ENCODE measurements around the gene LRRC8A. TPM values are rescaled to one million over a fixed set of nuclear protein-coding genes. Genes with fewer than 3 reads are reported as not detected.

Gene LRRC8A
- total and polyA plus RNA-seq, 2 of the 13 experiments (the other 11 are each of a cell fraction or from before 2014, with no cell fraction given): 16.1 to 40.6 TPM

DNA sequence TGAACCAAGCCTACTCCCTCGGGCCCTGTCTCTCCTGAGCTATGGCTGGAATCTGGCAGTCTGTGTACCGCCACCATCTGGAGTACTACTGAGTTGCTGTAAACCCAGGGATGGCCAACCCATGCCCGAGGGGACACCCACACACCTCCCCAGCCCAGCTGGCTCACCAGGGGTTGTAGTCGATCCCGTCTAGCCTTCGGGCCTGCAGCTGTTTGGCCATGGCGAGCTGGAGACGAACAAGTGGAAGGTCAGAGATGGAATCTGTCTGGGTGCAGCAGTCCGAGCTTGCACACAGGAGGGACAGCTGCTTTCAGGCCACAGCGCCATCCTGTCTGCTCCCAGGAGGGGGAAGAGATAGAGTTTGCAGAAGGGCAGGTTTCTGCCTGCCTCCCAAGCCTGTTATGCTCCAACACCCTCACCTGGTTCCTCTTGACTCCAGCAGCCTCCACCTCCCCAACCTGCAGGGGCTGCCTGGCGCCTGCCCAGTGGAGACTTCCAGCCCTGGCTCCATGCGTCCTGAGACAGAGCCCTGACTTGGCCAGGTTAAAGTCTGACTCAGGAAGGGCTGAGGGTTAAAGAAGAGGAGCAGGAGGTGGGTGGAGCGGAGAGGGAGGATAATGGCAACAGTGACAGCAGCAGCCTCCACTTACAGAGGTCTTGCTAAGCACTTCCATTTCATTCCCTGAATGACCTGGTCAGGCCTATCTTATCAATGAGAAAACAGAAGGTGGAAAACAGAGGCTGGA, 36.6 kb upstream of the LRRC8A start (continued):
- TF ChIP-seq, protein P1, sequence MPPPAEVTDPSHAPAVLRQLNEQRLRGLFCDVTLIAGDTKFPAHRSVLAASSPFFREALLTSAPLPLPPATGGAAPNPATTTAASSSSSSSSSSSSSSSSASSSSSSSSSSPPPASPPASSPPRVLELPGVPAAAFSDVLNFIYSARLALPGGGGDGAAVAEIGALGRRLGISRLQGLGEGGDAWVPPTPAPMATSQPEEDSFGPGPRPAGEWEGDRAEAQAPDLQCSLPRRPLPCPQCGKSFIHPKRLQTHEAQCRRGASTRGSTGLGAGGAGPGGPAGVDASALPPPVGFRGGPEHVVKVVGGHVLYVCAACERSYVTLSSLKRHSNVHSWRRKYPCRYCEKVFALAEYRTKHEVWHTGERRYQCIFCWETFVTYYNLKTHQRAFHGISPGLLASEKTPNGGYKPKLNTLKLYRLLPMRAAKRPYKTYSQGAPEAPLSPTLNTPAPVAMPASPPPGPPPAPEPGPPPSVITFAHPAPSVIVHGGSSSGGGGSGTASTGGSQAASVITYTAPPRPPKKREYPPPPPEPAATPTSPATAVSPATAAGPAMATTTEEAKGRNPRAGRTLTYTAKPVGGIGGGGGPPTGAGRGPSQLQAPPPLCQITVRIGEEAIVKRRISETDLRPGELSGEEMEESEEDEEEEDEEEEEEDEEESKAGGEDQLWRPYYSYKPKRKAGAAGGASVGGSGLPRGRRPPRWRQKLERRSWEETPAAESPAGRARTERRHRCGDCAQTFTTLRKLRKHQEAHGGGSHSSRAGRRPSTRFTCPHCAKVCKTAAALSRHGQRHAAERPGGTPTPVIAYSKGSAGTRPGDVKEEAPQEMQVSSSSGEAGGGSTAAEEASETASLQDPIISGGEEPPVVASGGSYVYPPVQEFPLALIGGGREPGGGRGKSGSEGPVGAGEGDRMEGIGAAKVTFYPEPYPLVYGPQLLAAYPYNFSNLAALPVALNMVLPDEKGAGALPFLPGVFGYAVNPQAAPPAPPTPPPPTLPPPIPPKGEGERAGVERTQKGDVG (CRISPR knock-in tag; IDR thresholded peaks at IDR 0.05; ENCODE audit: borderline replicate concordance): 0 out of 2 replicates have a peak, but pooled peaks have one; percentile 58
- TF ChIP-seq, protein P2, sequence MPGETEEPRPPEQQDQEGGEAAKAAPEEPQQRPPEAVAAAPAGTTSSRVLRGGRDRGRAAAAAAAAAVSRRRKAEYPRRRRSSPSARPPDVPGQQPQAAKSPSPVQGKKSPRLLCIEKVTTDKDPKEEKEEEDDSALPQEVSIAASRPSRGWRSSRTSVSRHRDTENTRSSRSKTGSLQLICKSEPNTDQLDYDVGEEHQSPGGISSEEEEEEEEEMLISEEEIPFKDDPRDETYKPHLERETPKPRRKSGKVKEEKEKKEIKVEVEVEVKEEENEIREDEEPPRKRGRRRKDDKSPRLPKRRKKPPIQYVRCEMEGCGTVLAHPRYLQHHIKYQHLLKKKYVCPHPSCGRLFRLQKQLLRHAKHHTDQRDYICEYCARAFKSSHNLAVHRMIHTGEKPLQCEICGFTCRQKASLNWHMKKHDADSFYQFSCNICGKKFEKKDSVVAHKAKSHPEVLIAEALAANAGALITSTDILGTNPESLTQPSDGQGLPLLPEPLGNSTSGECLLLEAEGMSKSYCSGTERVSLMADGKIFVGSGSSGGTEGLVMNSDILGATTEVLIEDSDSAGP (CRISPR knock-in tag; IDR thresholded peaks at IDR 0.05; ENCODE audit: borderline replicate concordance): peak; percentile 41; the same call in 1 of the 2 replicates
- no peak for TF ChIP-seq FOXO1 (CRISPR knock-in tag; IDR thresholded peaks at IDR 0.05)
- peak; percentile 63; the same call in 1 of the 2 replicates for TF ChIP-seq SMAD1 (CRISPR knock-in tag; IDR thresholded peaks at IDR 0.05; ENCODE audit: borderline replicate concordance, low read depth)
- TF ChIP-seq, protein P3, sequence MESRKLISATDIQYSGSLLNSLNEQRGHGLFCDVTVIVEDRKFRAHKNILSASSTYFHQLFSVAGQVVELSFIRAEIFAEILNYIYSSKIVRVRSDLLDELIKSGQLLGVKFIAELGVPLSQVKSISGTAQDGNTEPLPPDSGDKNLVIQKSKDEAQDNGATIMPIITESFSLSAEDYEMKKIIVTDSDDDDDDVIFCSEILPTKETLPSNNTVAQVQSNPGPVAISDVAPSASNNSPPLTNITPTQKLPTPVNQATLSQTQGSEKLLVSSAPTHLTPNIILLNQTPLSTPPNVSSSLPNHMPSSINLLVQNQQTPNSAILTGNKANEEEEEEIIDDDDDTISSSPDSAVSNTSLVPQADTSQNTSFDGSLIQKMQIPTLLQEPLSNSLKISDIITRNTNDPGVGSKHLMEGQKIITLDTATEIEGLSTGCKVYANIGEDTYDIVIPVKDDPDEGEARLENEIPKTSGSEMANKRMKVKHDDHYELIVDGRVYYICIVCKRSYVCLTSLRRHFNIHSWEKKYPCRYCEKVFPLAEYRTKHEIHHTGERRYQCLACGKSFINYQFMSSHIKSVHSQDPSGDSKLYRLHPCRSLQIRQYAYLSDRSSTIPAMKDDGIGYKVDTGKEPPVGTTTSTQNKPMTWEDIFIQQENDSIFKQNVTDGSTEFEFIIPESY (CRISPR knock-in tag; IDR thresholded peaks at IDR 0.05): peak; percentile 87
- TF ChIP-seq ELF1 (CRISPR knock-in tag; IDR thresholded peaks at IDR 0.05): no peak
- no peak for TF ChIP-seq AGO1 (IDR thresholded peaks at IDR 0.05; ENCODE audit: low read depth, low read length, poor library complexity, severe bottlenecking)
- 0 out of 2 replicates have a peak, but pooled peaks have one; percentile 25 for TF ChIP-seq ERF (CRISPR knock-in tag; IDR thresholded peaks at IDR 0.05)
- TF ChIP-seq ZNF558 (CRISPR knock-in tag; IDR thresholded peaks at IDR 0.05; ENCODE audit: borderline replicate concordance): no peak
- no peak for TF ChIP-seq NCOA5 (CRISPR knock-in tag; IDR thresholded peaks at IDR 0.05)
- peak; percentile 41; the same call in 1 of the 2 replicates for TF ChIP-seq ZNF280B (CRISPR knock-in tag; IDR thresholded peaks at IDR 0.05; ENCODE audit: borderline replicate concordance)
- TF ChIP-seq RAD21 (CRISPR knock-in tag; IDR thresholded peaks at IDR 0.05): 0 out of 2 replicates have a peak, but pooled peaks have one; percentile 17
- no peak for TF ChIP-seq ZNF577 (CRISPR knock-in tag; IDR thresholded peaks at IDR 0.05; ENCODE audit: borderline replicate concordance, low read depth)
